CD14-positive monocyte (primary cell): ENCODE data around the gene TSPAN3. TPM values are rescaled to one million over a fixed set of nuclear protein-coding genes. Genes with fewer than 3 reads are reported as not detected.

Experiments used
- DNase-seq, 3 donors: peaks; one replicate each; pipeline ENCODE4 v3.0.0-alpha.2; 2011 to 2022
- H2AFZ ChIP-seq: 2 replicates; pipeline ENCODE4 v1.6.0; 2012; ENCODE audit warnings: mild to moderate bottlenecking, low read depth, low read length, inconsistent platforms; ENCODE audit not compliant: insufficient read depth, poor library complexity, severe bottlenecking
- H3K27ac ChIP-seq, 2 donors: 1 replicate in 1 of 2; 2 replicates in 1 of 2; pipeline ENCODE4 v1.5.1; 2012 to 2013; ENCODE audit warnings: low read length in 2 of 2, control low read depth in 1 of 2, inconsistent platforms in 1 of 2, low read depth in 1 of 2, mild to moderate bottlenecking in 1 of 2
- H3K27me3 ChIP-seq, 2 donors: one replicate each; pipeline versions ENCODE4 v1.6.0 to v1.6.1; 2011 to 2013; ENCODE audit warnings: low read length in 2 of 2; ENCODE audit not compliant: control insufficient read depth in 2 of 2, insufficient read depth in 2 of 2
- H3K36me3 ChIP-seq, 2 donors: replicated peaks in 1 of 2; 1 replicate in 1 of 2; 2 replicates in 1 of 2; pipeline versions ENCODE4 v1.5.1 to v1.6.1; 2012 to 2013; ENCODE audit warnings: low read length in 2 of 2, control low read depth in 1 of 2, inconsistent platforms in 1 of 2, mild to moderate bottlenecking in 1 of 2; ENCODE audit not compliant: insufficient read depth in 2 of 2, control insufficient read depth in 1 of 2
- H3K4me1 ChIP-seq, 2 donors: 1 replicate in 1 of 2; 2 replicates in 1 of 2; pipeline versions ENCODE4 v1.5.1 to v1.6.1; 2012 to 2013; ENCODE audit warnings: low read length in 2 of 2, control low read depth in 1 of 2, inconsistent platforms in 1 of 2, mild to moderate bottlenecking in 1 of 2, moderate library complexity in 1 of 2; ENCODE audit not compliant: insufficient read depth in 2 of 2, control insufficient read depth in 1 of 2
- H3K4me2 ChIP-seq: replicated peaks from 2 replicates; pipeline ENCODE3; 2012; ENCODE audit warnings: low read length, moderate library complexity, mild to moderate bottlenecking; ENCODE audit not compliant: poor library complexity, severe bottlenecking; ENCODE audit errors: extremely low read depth
- H3K4me3 ChIP-seq, 3 experiments: fragments of 200-600 bp in 1 of 3; sonication (generic) in 1 of 3; replicated peaks in 1 of 3; 1 replicate in 2 of 3; 2 replicates in 1 of 3; pipeline ENCODE4 v1.5.1; 2011 to 2013; ENCODE audit warnings: low read length in 3 of 3, mild to moderate bottlenecking in 3 of 3, control low read depth in 2 of 3, low read depth in 2 of 3, inconsistent platforms in 1 of 3, moderate library complexity in 1 of 3
- H3K79me2 ChIP-seq: 2 replicates; pipeline ENCODE4 v1.6.0; 2012; ENCODE audit warnings: mild to moderate bottlenecking, control low read depth, inconsistent platforms, low read length, moderate library complexity; ENCODE audit not compliant: insufficient read depth
- H3K9ac ChIP-seq: 2 replicates; pipeline ENCODE4 v1.6.0; 2017; ENCODE audit warnings: low read length, mild to moderate bottlenecking; ENCODE audit not compliant: insufficient read depth, poor library complexity, severe bottlenecking
- H3K9me3 ChIP-seq, 2 donors: replicated peaks in 1 of 2; 1 replicate in 1 of 2; 2 replicates in 1 of 2; pipeline versions ENCODE4 v1.5.1 to v1.6.1; 2012 to 2013; ENCODE audit warnings: low read length in 2 of 2, control low read depth in 1 of 2; ENCODE audit not compliant: control insufficient read depth in 1 of 2, insufficient read depth in 1 of 2
- H4K20me1 ChIP-seq: 2 replicates; pipeline ENCODE4 v1.6.0; 2012; ENCODE audit warnings: mild to moderate bottlenecking, low read length, control low read depth, moderate library complexity; ENCODE audit not compliant: insufficient read depth
- H3K27ac Mint-ChIP-seq, 7 donors: one replicate each; pipeline ENCODE4 v1.8.0; 2020; ENCODE audit warnings: mild to moderate bottlenecking in 7 of 7, mixed read lengths in 7 of 7, moderate library complexity in 6 of 7, inconsistent platforms in 2 of 7
- H3K27me3 Mint-ChIP-seq, 3 donors: one replicate each; pipeline ENCODE4 v1.8.0; 2021 to 2022; ENCODE audit warnings: low read depth in 3 of 3, mild to moderate bottlenecking in 3 of 3, mixed read lengths in 3 of 3, moderate library complexity in 3 of 3, inconsistent platforms in 1 of 3
- H3K36me3 Mint-ChIP-seq, 2 donors: one replicate each; pipeline ENCODE4 v1.8.0; 2020; ENCODE audit warnings: mixed read lengths in 2 of 2, inconsistent platforms in 1 of 2, mild to moderate bottlenecking in 1 of 2
- H3K4me1 Mint-ChIP-seq: one replicate; pipeline ENCODE4 v1.8.0; 2020; ENCODE audit warnings: mild to moderate bottlenecking, mixed read lengths
- H3K4me3 Mint-ChIP-seq, 2 donors: one replicate each; pipeline ENCODE4 v1.8.0; 2020; ENCODE audit warnings: mild to moderate bottlenecking in 2 of 2, mixed read lengths in 2 of 2, moderate library complexity in 1 of 2
- H3K9me3 Mint-ChIP-seq, 7 donors: one replicate each; pipeline ENCODE4 v1.8.0; 2020 to 2022; ENCODE audit warnings: mixed read lengths in 7 of 7, mild to moderate bottlenecking in 6 of 7, moderate library complexity in 6 of 7, inconsistent platforms in 2 of 7
- WGBS: methylation state at CpG from one replicate; pipeline ENCODE4 v1.1.5; 2013; ENCODE audit warnings: missing lambda C conversion rate; ENCODE audit not compliant: insufficient coverage; 5-methylcytosine and 5-hydroxymethylcytosine counted together
- intact Hi-C, 2 donors: fragments of 100-400 bp; cut with micrococcal nuclease; formaldehyde crosslinking; loops; one replicate each; pipeline versions ENCODE4 v1.15.0 to v1.15.1; 2023
- polyA plus RNA-seq, 3 donors: library from polyadenylated mRNA; depleted of rRNA in 1 of 3; unstranded in 2 of 3; stranded (reverse) in 1 of 3; fragments of 300-500 nt in 2 of 3; fragments of >200 nt in 1 of 3; fragmentation: Illumina TruSeq in 2 of 3; gene quantifications; 1 replicate in 2 of 3; 2 replicates in 1 of 3; pipeline ENCODE4 v1.2.3, GENCODE V29; 2012 to 2021
- TF ChIP-seq, protein P1 (sequence below): fragments of 200-600 bp; IDR thresholded peaks from one replicate; pipeline ENCODE4 v1.8.0; 2022; ENCODE audit warnings: antibody characterized with exemption, mild to moderate bottlenecking

TSPAN3 gene
- polyA plus RNA-seq, 3 donors = 26.0 to 68.0 (median 53.2) TPM

DNA sequence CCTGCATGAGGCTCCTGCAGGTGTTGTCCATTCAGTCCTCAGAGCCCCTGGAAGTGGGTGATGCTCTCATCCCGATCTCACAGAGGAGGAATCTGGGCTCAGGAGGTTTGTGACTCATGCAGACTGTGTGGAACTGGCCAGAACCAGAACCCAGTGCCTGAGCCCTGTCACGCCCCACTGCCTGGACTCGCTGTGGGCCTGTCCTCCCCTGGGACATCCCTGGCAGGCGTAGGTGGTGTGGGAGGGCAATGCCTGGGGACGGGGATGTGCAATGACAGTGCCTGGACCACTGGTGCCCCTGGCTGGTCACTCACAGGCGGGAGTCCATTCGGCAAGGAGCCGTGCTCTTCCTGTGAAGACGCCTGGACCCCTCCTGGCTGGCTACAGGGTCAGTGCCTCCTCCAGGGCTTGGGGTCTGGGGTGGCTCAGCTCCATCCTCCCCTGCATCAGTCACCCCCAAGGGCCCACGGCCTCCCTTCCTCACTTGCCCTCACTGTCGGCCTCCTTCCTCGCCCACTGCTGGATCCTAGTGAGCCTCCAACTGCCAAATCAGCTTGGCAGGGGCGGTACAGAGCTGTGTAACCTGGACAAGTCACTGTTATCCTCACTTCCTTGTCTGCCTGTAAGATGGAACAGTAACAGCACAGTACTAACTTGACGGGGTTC lies 61.1 kb downstream of the TSPAN3 start:
- H3K79me2 ChIP-seq = peaks cover 100% of the 10 kb centered on the region
- H4K20me1 ChIP-seq = peaks cover 100% of the 10 kb centered on the region
- no peak overlapping the region for H3K9ac ChIP-seq
- H3K9me3 Mint-ChIP-seq = no peaks in the 10 kb centered on the region
- no peaks in the 10 kb centered on the region for H3K9me3 ChIP-seq
- no peak overlapping the region for H3K4me3 ChIP-seq
- H3K4me2 ChIP-seq = no peak overlapping the region
- H2AFZ ChIP-seq = no peak overlapping the region
- H3K27ac Mint-ChIP-seq = peak overlapping the region in 6 of 7 donors; percentile 51 to 90 (median 85)
- no peak overlapping the region for H3K4me3 Mint-ChIP-seq
- DNase-seq = no peak
- peaks cover 34 to 51% of the 10 kb centered on the region in 2 donors for H3K36me3 ChIP-seq
- WGBS = 88% methylated on average over 14 of the region's 14 CpGs
- no peaks in the 10 kb centered on the region for H3K27me3 ChIP-seq
- peaks cover 31 to 65% of the 10 kb centered on the region in 2 donors for H3K36me3 Mint-ChIP-seq
- peak overlapping the region; percentile 38 to 66 for H3K27ac ChIP-seq
- peaks cover 84% of the 10 kb centered on the region for H3K4me1 Mint-ChIP-seq
- TF ChIP-seq, protein P1, sequence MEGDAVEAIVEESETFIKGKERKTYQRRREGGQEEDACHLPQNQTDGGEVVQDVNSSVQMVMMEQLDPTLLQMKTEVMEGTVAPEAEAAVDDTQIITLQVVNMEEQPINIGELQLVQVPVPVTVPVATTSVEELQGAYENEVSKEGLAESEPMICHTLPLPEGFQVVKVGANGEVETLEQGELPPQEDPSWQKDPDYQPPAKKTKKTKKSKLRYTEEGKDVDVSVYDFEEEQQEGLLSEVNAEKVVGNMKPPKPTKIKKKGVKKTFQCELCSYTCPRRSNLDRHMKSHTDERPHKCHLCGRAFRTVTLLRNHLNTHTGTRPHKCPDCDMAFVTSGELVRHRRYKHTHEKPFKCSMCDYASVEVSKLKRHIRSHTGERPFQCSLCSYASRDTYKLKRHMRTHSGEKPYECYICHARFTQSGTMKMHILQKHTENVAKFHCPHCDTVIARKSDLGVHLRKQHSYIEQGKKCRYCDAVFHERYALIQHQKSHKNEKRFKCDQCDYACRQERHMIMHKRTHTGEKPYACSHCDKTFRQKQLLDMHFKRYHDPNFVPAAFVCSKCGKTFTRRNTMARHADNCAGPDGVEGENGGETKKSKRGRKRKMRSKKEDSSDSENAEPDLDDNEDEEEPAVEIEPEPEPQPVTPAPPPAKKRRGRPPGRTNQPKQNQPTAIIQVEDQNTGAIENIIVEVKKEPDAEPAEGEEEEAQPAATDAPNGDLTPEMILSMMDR = no peak
- H3K27me3 Mint-ChIP-seq = peaks cover 0 to 2% (median 0%) of the 10 kb centered on the region in 3 donors
- intact Hi-C loops = no loop called here
- H3K4me1 ChIP-seq = peaks cover 64 to 87% of the 10 kb centered on the region in 2 donors

DNA sequence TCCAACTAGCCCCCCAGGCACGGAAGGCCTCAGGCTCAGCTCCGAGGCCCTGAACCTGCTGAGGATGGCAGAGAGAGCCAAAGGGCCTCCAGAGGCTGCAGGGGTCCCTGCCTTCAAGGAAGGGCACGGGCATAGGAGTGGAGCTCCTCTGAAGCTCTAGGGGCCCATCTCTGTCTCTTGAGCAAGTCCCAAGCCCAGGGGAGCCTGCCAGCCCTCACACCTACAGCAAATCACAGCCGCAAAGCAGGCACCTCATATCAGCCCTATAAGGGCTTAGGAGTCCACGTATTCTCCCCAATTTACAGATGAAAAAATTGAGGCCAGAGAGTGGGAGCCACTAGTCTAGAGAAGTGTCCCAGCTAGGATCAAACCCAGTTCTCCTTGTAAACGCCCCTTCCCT lies 61.7 kb downstream of the TSPAN3 start:
- peaks cover 0 to 2% (median 0%) of the 10 kb centered on the region in 3 donors for H3K27me3 Mint-ChIP-seq
- Histone ChIP-seq H3K27ac (peak overlapping the region; percentile 38 to 66), H2AFZ (no peak overlapping the region), H3K9me3 (no peaks in the 10 kb centered on the region), H4K20me1 (peaks cover 100% of the 10 kb centered on the region), H3K4me3 (no peak overlapping the region), H3K4me2 (no peak overlapping the region), H3K27me3 (no peaks in the 10 kb centered on the region), H3K4me1 (peaks cover 64 to 87% of the 10 kb centered on the region in 2 donors), H3K79me2 (peaks cover 100% of the 10 kb centered on the region), H3K36me3 (peaks cover 34 to 51% of the 10 kb centered on the region in 2 donors), H3K9ac (no peak overlapping the region)
- H3K4me1 Mint-ChIP-seq = peaks cover 84% of the 10 kb centered on the region
- no peaks in the 10 kb centered on the region for H3K9me3 Mint-ChIP-seq
- H3K27ac Mint-ChIP-seq = peak overlapping the region in 5 of 7 donors; percentile 59 to 90 (median 80)
- 94% methylated on average over 4 of the region's 6 CpGs for WGBS
- no peak for DNase-seq
- peaks cover 32 to 71% of the 10 kb centered on the region in 2 donors for H3K36me3 Mint-ChIP-seq
- TF ChIP-seq, protein P1 = no peak
- intact Hi-C loops = no loop called here
- no peak overlapping the region for H3K4me3 Mint-ChIP-seq
